Measurements from ENCODE around the gene TBL1Y.
"Not testable (repeated sequence)": the region's sequence is repeated elsewhere in the genome, so short reads cannot be mapped to it uniquely, and the experiment has no call there.

TBL1Y gene

GRCh38 chrY:7041983-7042382 lies 131.5 kb downstream of the TBL1Y start:
- no peaks in the 10 kb centered on the region for H3K36me3 ChIP-seq (ENCODE audit: control insufficient read depth, insufficient read depth, low read length)
- no peaks in the 10 kb centered on the region for H3K4me1 ChIP-seq (ENCODE audit: control insufficient read depth, insufficient read depth, low read length, poor library complexity, severe bottlenecking)
- no peaks in the 10 kb centered on the region for H3K9me3 ChIP-seq (ENCODE audit: control insufficient read depth, low read length)
- no peak overlapping the region for H3K4me3 ChIP-seq (ENCODE audit: insufficient read depth, low read depth, low read length, poor library complexity, severe bottlenecking)
- no peak overlapping the region for H3K27ac ChIP-seq (ENCODE audit: insufficient read depth, low read length, poor library complexity, severe bottlenecking)
- DNase-seq, result no peak
- no peaks in the 10 kb centered on the region for H3K27me3 ChIP-seq (replicated peaks; ENCODE audit: control insufficient read depth, insufficient read depth, low read length, poor library complexity, severe bottlenecking)

GRCh38 chrY:7052461-7052860 lies 142.0 kb downstream of the TBL1Y start:
- H3K27me3 ChIP-seq (replicated peaks; ENCODE audit: control insufficient read depth, insufficient read depth, low read length, poor library complexity, severe bottlenecking); H3K9me3 ChIP-seq (ENCODE audit: control insufficient read depth, low read length); H3K4me1 ChIP-seq (ENCODE audit: control insufficient read depth, insufficient read depth, low read length, poor library complexity, severe bottlenecking); H3K4me3 ChIP-seq (ENCODE audit: insufficient read depth, low read depth, low read length, poor library complexity, severe bottlenecking); H3K36me3 ChIP-seq (ENCODE audit: control insufficient read depth, insufficient read depth, low read length); H3K27ac ChIP-seq (ENCODE audit: insufficient read depth, low read length, poor library complexity, severe bottlenecking); DNase-seq: not testable (repeated sequence)

- no peak overlapping the region for H3K4me3 ChIP-seq (ENCODE audit: insufficient read depth, low read depth, low read length, poor library complexity, severe bottlenecking)
- no peaks in the 10 kb centered on the region for H3K27me3 ChIP-seq (replicated peaks; ENCODE audit: control insufficient read depth, insufficient read depth, low read length, poor library complexity, severe bottlenecking)
- no peak for DNase-seq
- no peaks in the 10 kb centered on the region for H3K9me3 ChIP-seq (ENCODE audit: control insufficient read depth, low read length)
- H3K36me3 ChIP-seq (ENCODE audit: control insufficient read depth, insufficient read depth, low read length), result no peaks in the 10 kb centered on the region
- no peak overlapping the region for H3K27ac ChIP-seq (ENCODE audit: insufficient read depth, low read length, poor library complexity, severe bottlenecking)
- H3K4me1 ChIP-seq (ENCODE audit: control insufficient read depth, insufficient read depth, low read length, poor library complexity, severe bottlenecking), result no peaks in the 10 kb centered on the region
These were observed 146.4 kb downstream of the TBL1Y start for GRCh38 chrY:7056886-7057285.

- Histone ChIP-seq H3K27ac (ENCODE audit: insufficient read depth, low read length, poor library complexity, severe bottlenecking) (no peak overlapping the region), H3K27me3 (replicated peaks; ENCODE audit: control insufficient read depth, insufficient read depth, low read length, poor library complexity, severe bottlenecking) (no peaks in the 10 kb centered on the region), H3K36me3 (ENCODE audit: control insufficient read depth, insufficient read depth, low read length) (no peaks in the 10 kb centered on the region), H3K4me3 (ENCODE audit: insufficient read depth, low read depth, low read length, poor library complexity, severe bottlenecking) (no peak overlapping the region), H3K4me1 (ENCODE audit: control insufficient read depth, insufficient read depth, low read length, poor library complexity, severe bottlenecking) (no peaks in the 10 kb centered on the region), H3K9me3 (ENCODE audit: control insufficient read depth, low read length) (no peaks in the 10 kb centered on the region)
- no peak for DNase-seq
These were observed 168.2 kb downstream of the TBL1Y start for GRCh38 chrY:7078725-7079124.

- DNase-seq; H3K36me3 ChIP-seq (ENCODE audit: control insufficient read depth, insufficient read depth, low read length); H3K4me1 ChIP-seq (ENCODE audit: control insufficient read depth, insufficient read depth, low read length, poor library complexity, severe bottlenecking); H3K27me3 ChIP-seq (replicated peaks; ENCODE audit: control insufficient read depth, insufficient read depth, low read length, poor library complexity, severe bottlenecking); H3K4me3 ChIP-seq (ENCODE audit: insufficient read depth, low read depth, low read length, poor library complexity, severe bottlenecking); H3K9me3 ChIP-seq (ENCODE audit: control insufficient read depth, low read length); H3K27ac ChIP-seq (ENCODE audit: insufficient read depth, low read length, poor library complexity, severe bottlenecking): not testable (repeated sequence)
These were observed 170.1 kb downstream of the TBL1Y start for GRCh38 chrY:7080548-7080947.

- Histone ChIP-seq H3K27ac (ENCODE audit: insufficient read depth, low read length, poor library complexity, severe bottlenecking) (no peak overlapping the region), H3K36me3 (ENCODE audit: control insufficient read depth, insufficient read depth, low read length) (no peaks in the 10 kb centered on the region), H3K4me1 (ENCODE audit: control insufficient read depth, insufficient read depth, low read length, poor library complexity, severe bottlenecking) (no peaks in the 10 kb centered on the region), H3K9me3 (ENCODE audit: control insufficient read depth, low read length) (no peaks in the 10 kb centered on the region), H3K4me3 (ENCODE audit: insufficient read depth, low read depth, low read length, poor library complexity, severe bottlenecking) (no peak overlapping the region), H3K27me3 (replicated peaks; ENCODE audit: control insufficient read depth, insufficient read depth, low read length, poor library complexity, severe bottlenecking) (no peaks in the 10 kb centered on the region)
- peak in 2 of 3 donors; percentile 55 to 64 for DNase-seq
These were observed 175.1 kb downstream of the TBL1Y start for GRCh38 chrY:7085606-7086005.

GRCh38 chrY:7092836-7093235 lies 182.3 kb downstream of the TBL1Y start:
- H3K4me3 ChIP-seq (ENCODE audit: insufficient read depth, low read depth, low read length, poor library complexity, severe bottlenecking), result no peak overlapping the region
- H3K27ac ChIP-seq (ENCODE audit: insufficient read depth, low read length, poor library complexity, severe bottlenecking), result no peak overlapping the region
- H3K27me3 ChIP-seq (replicated peaks; ENCODE audit: control insufficient read depth, insufficient read depth, low read length, poor library complexity, severe bottlenecking), result no peaks in the 10 kb centered on the region
- no peak for DNase-seq
- no peaks in the 10 kb centered on the region for H3K9me3 ChIP-seq (ENCODE audit: control insufficient read depth, low read length)
- no peaks in the 10 kb centered on the region for H3K36me3 ChIP-seq (ENCODE audit: control insufficient read depth, insufficient read depth, low read length)
- H3K4me1 ChIP-seq (ENCODE audit: control insufficient read depth, insufficient read depth, low read length, poor library complexity, severe bottlenecking), result no peaks in the 10 kb centered on the region

GRCh38 chrY:7094365-7094764 lies 183.9 kb downstream of the TBL1Y start:
- Histone ChIP-seq H3K4me3 (ENCODE audit: insufficient read depth, low read depth, low read length, poor library complexity, severe bottlenecking) (no peak overlapping the region), H3K9me3 (ENCODE audit: control insufficient read depth, low read length) (no peaks in the 10 kb centered on the region), H3K36me3 (ENCODE audit: control insufficient read depth, insufficient read depth, low read length) (no peaks in the 10 kb centered on the region), H3K4me1 (ENCODE audit: control insufficient read depth, insufficient read depth, low read length, poor library complexity, severe bottlenecking) (no peaks in the 10 kb centered on the region), H3K27me3 (replicated peaks; ENCODE audit: control insufficient read depth, insufficient read depth, low read length, poor library complexity, severe bottlenecking) (no peaks in the 10 kb centered on the region), H3K27ac (ENCODE audit: insufficient read depth, low read length, poor library complexity, severe bottlenecking) (no peak overlapping the region)
- no peak for DNase-seq

GRCh38 chrY:7097021-7097420 lies 186.5 kb downstream of the TBL1Y start:
- DNase-seq, result no peak
- Histone ChIP-seq H3K36me3 (ENCODE audit: control insufficient read depth, insufficient read depth, low read length) (no peaks in the 10 kb centered on the region), H3K27me3 (replicated peaks; ENCODE audit: control insufficient read depth, insufficient read depth, low read length, poor library complexity, severe bottlenecking) (no peaks in the 10 kb centered on the region), H3K4me1 (ENCODE audit: control insufficient read depth, insufficient read depth, low read length, poor library complexity, severe bottlenecking) (no peaks in the 10 kb centered on the region), H3K9me3 (ENCODE audit: control insufficient read depth, low read length) (no peaks in the 10 kb centered on the region), H3K27ac (ENCODE audit: insufficient read depth, low read length, poor library complexity, severe bottlenecking) (no peak overlapping the region), H3K4me3 (ENCODE audit: insufficient read depth, low read depth, low read length, poor library complexity, severe bottlenecking) (no peak overlapping the region)

- Histone ChIP-seq H3K4me1 (ENCODE audit: control insufficient read depth, insufficient read depth, low read length, poor library complexity, severe bottlenecking) (no peaks in the 10 kb centered on the region), H3K27ac (ENCODE audit: insufficient read depth, low read length, poor library complexity, severe bottlenecking) (no peak overlapping the region), H3K36me3 (ENCODE audit: control insufficient read depth, insufficient read depth, low read length) (no peaks in the 10 kb centered on the region), H3K27me3 (replicated peaks; ENCODE audit: control insufficient read depth, insufficient read depth, low read length, poor library complexity, severe bottlenecking) (no peaks in the 10 kb centered on the region), H3K9me3 (ENCODE audit: control insufficient read depth, low read length) (no peaks in the 10 kb centered on the region), H3K4me3 (ENCODE audit: insufficient read depth, low read depth, low read length, poor library complexity, severe bottlenecking) (no peak overlapping the region)
- DNase-seq, result no peak
These were observed 189.2 kb downstream of the TBL1Y start for GRCh38 chrY:7099742-7100141.

- H3K36me3 ChIP-seq (ENCODE audit: control insufficient read depth, insufficient read depth, low read length), result no peaks in the 10 kb centered on the region
- no peak overlapping the region for H3K4me3 ChIP-seq (ENCODE audit: insufficient read depth, low read depth, low read length, poor library complexity, severe bottlenecking)
- H3K9me3 ChIP-seq (ENCODE audit: control insufficient read depth, low read length), result no peaks in the 10 kb centered on the region
- no peak for DNase-seq
- no peak overlapping the region for H3K27ac ChIP-seq (ENCODE audit: insufficient read depth, low read length, poor library complexity, severe bottlenecking)
- no peaks in the 10 kb centered on the region for H3K4me1 ChIP-seq (ENCODE audit: control insufficient read depth, insufficient read depth, low read length, poor library complexity, severe bottlenecking)
- H3K27me3 ChIP-seq (replicated peaks; ENCODE audit: control insufficient read depth, insufficient read depth, low read length, poor library complexity, severe bottlenecking), result no peaks in the 10 kb centered on the region
These were observed 192.2 kb downstream of the TBL1Y start for GRCh38 chrY:7102680-7103079.
